ENCODE measurements around the gene CABLES2. TPM values are rescaled to one million over a fixed set of nuclear protein-coding genes. Genes with fewer than 3 reads are reported as not detected.

CABLES2 gene
- total and polyA plus RNA-seq, 2 of the 4 experiments (the other 2 are of a cell fraction): 1.4 to 5.1 TPM

DNA sequence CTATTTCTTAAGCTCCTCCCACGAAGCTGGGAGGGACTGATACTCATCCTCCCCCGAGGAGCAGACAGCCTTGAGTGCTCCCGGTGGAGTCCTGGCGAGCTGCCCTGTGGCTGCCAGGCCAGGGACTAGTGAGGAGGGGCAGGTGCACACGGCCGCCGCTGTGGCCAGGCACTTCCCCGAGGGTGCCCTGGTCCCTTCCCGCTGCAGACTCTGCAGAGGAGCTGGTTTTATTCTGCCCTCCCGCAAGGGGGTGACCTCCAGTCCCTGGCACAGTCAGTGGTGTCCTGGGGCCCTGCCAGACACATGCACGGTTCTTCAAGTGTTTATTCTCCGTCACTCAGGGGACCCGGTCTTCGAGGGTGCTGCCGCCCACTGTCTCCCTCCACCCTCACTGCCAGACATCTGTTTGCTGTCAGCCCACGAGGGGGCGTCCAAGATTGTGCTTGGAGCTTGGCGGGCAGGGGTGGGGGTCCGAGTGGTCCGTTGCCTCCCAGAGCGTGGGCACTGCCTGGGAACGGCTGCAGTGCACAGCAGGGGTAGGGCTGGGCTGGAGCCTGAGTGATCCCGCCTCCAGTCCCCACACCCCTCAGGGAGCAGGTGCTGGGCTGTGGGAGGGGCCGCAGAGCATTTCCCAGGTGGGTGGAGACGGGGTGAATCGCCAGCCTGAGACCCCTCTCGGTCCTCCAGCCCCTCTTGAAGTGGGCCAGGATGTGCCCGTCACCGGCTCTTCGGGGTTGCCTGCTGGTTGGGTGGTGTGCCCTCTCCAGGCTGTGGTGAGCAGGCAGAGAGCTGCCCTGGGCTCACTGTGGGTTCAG, 3.1 kb upstream of the CABLES2 start (continued):
- TF ChIP-seq, protein P1, sequence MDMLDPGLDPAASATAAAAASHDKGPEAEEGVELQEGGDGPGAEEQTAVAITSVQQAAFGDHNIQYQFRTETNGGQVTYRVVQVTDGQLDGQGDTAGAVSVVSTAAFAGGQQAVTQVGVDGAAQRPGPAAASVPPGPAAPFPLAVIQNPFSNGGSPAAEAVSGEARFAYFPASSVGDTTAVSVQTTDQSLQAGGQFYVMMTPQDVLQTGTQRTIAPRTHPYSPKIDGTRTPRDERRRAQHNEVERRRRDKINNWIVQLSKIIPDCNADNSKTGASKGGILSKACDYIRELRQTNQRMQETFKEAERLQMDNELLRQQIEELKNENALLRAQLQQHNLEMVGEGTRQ (IDR thresholded peaks at IDR 0.05; ENCODE audit: low read depth, low read length): no peak
- 0 out of 2 replicates have a peak, but pooled peaks have one; percentile 11 for TF ChIP-seq BHLHE40 (IDR thresholded peaks at IDR 0.05; ENCODE audit: low read depth, low read length)

All from IMR-90 (cell line).